Retina (tissue), 1 donor: ENCODE results near the gene TULP3.

Experiments used
- DNase-seq: peaks from one replicate; pipeline ENCODE4 v3.0.0-alpha.2; 2016

Gene TULP3

DNA sequence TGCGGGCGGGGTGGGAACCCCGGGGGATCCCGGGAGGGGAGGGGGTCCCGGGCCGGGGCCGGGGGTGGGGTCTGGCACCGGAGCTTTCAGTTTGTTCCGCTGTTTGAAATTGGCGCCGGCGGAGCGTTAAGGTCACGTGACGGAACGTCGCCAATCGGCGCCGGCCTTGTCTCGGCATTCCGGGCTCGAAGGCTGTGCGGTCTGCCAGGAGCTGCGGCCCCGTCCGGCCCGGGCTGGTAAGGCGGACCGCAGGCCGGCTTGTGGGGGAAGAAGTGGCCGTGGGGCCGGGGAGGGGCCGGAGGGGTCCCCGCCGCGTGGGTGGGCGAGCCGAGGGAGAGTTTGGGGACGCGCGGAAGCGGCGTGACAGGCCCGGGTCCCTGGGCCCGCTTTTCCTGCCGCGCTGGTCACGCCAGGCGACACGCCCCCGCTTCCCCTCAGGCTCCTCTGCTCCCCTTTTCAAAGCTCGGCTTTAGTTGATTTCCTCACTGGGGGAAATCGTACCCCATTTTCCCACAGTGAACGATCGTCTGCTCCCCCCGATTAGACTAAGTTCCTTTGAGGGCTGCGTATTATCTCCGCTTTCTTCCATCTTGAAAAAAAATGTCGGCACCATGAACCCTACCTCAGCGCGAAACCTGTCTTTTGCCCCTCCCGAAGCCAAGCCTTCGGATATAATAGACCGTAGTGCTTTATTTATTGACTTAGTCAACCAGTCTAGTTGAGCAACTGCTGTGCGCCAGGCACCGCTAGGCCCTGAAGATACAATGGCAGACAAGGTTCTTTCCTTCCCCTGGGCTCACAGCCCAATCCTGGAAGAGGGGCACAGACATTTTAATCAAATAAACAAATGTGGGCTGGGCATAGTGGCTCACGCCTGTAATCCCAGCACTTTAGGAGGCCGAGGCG lies 13.4 kb upstream of the TULP3 start, which contains the start of the genes FOXM1 and RHNO1:
TSS of gene FOXM1 (minus strand) at position 128 of the 906 bp plus-strand sequence. CDS start 2,696 bp downstream, outside the sequence.
TSS of gene RHNO1 (plus strand) at position 177 of the 906 bp plus-strand sequence. CDS start 8,144 bp downstream, outside the sequence.
- peak; percentile 91 for DNase-seq

DNA sequence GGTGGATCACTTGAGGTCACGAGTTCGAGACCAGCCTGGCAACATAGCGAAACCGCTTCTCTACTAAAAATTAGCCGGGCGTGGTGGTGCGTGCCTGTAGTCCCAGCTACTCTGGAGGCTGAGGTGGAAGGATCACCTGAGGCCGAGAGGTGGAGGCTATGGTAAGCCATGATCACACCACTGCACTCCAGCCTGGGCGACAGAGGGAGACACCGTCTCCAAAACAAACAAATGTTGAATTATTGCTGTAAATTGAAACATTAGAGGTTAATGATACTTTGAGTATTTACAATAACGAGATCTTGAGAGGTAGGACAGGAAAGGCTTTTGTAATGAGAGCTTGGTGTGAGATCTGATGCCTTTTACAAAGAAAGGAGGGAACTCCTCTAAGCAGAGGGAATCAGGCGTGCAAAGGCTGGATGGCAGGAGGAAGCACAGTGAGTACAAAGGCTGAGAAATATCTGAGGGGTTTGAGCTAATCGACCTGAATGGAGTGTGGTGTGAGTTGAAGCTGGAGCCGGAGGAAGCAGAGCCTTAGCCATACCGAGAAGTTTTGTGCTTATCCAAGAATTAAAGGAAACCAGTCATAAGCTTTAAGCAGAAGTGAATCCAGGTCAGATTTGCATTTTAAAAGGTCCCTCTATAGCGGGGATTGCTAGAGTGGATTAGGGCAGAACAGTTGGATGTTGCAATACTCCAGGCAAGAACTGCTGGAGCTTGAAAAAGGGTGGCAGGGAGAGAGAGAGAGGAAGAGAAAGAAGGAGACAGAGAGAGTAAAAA lies 12.5 kb upstream of the TULP3 start:
- peak; percentile 60 for DNase-seq

DNA sequence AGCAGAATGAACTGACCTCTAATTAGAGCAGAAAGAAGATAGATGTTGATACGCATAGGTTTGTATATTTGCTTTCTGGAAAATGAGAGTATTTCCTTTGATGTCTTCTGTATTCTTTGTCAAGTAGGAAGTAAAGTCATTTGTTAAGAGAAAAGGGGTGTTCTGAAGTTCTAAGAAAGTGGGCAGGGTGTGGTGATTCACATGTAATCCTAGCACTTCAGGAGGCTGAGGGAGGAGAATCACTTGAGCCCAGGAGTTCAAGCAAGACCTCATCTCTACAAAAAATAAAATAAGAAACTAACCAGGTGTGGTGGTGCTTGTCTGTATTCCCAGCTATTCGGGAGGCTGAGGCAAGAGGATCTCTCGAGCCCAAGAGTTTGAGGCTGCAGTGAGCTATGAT lies 10.8 kb upstream of the TULP3 start:
- DNase-seq: no peak

DNA sequence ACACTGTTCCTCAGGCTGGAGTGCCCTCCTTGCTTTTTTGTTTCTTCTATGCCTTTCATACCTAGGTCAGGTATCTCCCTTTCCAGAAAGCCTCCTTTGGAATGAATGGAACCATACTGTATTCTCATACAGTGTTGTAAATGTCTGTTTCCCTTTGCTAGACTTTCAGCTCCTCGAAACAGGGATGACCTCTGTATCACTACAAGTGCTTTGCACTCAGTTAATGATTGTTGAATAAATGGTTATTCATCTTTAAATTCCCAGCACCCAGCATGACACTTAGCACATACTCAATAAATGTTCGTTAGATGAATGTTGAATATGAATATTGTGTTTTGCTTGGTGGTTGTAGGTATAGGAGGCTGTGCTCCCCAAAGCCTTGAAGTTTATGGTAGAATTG lies 5.9 kb upstream of the TULP3 start:
- no peak for DNase-seq

DNA sequence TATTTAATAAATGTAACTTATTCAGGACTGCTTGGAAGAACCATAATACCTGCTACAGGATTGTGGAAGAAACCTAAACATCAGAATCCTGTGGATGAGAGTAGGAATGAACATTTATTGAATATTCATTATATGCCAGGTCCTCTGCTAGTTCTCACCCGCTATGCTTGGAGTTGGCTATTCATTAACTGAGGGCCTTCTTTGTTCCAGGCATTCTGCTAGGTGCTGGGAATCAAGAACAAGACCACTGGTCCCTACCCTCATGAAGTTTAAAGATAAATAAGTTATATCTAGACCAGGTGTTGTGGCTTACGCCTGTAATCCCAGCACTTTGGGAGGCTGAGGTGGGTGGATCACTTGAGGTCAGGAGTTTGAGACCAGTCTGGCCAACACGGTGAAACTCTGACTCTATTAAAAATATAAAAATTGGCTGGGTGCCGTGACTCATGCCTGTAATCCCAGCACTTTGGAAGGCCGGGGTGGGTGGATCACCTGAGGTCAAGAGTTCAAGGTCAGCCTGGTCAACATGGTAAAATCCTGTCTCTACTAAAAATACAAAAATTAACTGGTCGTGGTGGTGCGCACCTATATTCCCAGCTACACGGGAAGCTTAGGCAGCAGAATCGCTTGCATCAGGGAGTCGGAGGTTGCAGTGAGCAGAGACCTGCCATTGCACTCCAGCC lies 3.8 kb upstream of the TULP3 start:
- DNase-seq: no peak

DNA sequence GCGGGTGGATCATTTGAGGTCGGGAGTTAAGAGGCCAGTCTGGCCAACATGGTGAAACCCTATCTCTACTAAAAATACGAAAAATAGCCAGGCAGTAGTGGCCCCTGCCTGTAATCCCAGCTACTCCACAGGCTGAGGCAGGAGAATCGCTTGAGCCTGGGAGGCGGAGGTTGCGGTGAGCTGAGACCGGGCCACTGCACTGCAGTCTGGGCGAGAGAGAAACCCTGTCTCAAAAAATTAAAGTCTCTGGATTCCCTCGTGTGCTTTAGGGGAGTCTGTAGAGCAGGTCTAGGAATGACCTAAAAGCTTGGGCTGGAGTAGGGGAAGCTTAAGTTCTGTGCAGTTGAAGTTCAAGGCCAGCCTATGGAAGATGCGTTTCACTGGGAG lies 697 bp upstream of the TULP3 start:
- DNase-seq: no peak

DNA sequence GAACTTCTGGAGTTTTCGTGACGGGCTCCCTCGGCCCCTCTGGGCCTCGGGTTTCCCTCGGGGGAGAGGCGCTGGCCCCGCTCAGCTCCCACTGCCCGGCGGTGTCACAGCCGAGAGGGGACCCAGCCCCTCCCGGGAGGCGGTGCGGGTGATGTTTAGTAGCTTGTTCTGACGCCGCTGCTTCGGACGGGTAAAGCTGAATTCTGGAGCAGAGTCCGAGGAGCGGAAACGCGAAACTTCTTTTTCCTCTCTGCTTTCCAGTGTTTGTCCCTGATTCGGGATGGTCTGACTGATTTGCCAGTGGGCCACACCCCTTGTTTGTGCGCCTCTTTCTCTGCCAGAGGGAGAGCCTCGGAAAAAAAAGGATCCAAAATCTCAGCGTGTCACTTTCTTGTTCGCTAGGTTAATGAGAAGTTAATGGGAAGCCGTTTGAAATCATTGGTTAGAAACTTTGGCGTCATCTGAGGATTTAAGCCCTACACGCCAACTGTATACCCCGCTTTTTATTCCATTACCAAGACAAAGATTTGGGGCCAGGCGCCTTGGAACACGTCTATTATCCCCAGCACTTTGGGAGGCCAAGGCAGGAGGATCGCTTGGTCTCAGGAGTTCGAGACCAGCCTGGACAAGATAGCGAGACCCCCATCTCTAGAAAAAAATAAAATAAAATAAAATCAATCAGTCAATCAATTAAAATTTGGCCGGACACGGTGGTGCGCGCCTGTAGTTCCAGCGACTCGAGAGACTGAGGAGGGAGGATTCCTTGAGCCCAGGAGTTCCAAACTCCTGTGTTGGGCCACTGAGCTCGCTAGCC lies 756 bp downstream of the TULP3 start:
- no peak for DNase-seq

DNA sequence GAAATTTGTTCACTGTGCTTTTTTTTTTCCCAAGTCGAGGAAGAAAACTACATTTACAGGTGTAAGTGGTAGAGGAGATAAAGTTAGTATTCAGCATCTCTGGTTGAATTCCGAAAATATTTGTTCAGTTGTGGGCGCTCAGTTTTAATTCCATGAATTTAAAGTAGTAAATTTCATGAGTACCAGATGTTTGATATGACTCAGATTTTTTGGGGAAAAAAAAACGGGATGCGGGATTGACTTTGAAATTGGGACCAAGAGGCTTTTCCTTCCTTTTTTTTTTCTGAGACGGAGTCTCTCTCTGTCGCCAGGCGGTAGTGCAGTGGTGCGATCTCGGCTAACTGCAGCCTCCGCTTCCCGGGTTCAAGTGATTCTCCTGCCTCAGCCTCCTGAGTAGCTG lies 1.6 kb downstream of the TULP3 start:
- DNase-seq: no peak

DNA sequence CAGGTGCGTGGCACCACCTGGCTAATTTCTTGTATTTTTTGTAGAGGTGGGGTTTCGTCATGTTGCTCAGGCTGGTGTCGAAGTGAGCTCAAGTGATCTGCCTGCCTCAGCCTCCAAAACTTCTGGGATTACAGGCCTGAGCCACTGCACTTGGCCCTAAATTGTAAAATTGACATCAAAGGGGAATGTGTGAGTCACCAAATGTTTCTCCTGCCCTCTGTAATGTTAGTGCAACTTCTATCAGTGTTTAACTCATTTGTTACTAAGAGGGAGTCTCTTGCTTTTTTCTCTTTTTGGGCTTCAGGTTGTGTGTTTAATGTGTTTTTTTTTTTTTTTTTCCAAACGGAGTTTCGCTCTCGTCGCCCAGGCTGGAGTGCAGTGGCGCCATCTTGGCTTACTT lies 2.3 kb downstream of the TULP3 start:
- DNase-seq: no peak

DNA sequence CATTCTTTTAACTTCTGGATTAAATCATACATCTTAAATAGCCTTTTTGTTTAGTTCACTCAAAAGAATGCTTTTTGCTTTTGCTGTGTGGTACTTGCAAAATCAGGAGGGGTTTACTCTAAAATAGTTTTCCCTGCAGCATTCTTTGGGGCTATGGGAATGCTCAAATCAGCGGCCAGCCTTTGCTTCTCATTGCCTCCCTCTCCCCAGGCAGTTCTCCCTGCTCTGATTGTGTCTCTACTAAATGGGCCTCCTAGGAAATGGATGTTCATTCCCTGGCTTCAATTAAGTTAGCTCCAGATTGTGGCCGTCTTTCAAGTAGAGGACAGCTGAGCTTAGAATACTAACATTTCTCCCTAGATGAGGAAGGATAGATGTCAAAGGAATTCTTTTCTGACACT lies 4.4 kb downstream of the TULP3 start:
- no peak for DNase-seq

DNA sequence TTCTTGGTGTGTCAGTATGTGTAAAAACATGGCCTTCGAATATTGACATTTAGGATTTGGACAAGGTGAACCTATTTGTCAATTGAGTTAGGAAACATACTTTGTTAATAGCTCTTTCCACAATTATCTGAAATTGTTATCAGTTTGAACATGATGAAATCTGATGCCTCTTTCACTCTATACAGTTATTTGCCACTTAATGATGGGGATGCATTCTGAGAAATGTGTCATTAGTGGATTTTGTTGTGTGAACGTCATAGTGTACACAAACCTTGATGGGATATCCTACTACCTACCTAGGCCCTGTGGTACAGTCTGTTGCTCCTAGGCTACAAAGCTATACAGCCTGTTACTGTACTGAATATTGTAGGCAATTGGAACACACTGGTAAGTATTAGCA lies 4.8 kb downstream of the TULP3 start:
- DNase-seq: no peak

DNA sequence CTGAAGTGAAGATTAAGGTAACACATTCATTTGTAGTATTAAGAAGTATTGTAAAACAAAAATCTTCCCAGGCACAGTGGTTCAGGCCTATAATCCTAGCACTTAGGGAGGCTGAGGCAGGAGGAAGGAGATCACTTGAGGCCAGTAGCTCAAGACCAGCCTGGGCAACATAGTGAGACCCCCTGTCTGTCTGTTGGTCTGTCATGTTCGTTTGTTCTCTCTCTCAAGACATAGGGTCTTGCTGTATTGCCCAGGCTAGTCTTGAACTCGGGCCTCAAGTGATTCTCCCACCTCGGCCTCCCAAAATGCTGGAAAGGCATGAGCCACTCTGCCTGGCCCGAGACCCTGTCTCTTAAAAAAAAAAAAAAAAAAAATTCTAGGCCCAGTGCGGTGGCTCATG lies 6.7 kb downstream of the TULP3 start:
- DNase-seq: no peak

DNA sequence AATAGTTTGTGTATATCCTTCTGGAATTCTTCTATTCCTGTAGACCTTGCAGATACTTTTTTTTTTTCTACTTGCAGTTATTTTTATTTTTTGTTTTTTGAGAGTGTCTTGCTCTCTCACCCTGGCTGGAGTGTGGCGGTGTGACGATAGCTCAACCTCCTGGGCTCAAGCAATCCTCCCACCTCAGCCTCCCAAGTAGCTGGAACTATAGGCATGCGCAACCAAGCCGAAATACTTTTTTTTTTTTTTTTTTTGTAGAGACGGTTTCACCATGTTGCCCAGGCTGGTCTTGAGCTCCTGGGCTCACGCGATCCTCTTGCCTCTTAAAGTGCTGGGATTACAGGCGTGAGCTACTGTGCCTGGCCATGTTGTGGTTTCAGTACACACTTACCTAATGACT lies 10.0 kb downstream of the TULP3 start:
- no peak for DNase-seq

DNA sequence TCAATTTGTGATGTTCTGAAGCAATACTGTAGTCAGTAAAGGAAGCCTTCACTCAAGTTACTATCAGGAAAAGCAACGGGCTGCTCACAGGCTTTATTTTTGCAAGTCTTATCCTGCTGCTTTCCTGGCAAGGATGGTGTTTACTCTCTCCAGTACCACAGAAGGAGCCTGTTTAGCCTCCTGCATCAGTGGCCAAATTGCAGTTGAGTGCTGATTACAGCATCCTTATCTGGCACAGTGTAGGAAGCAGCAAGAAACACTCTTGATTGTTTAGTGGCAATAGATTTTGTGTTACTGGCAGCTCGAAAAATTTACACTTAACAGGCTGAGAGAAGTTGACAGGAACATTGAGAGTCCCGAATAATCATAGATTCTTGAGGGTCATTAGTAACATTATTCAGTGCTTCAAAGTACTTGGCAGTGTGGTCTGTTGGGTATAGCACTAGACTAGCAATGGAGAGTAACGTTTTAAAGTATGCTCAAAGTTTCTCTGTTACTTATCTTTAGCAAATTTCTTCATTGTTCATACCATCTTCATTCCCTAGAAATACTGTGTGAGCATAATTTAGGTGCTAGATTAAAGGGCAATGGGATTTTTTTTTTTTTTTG lies 11.7 kb downstream of the TULP3 start:
- no peak for DNase-seq

DNA sequence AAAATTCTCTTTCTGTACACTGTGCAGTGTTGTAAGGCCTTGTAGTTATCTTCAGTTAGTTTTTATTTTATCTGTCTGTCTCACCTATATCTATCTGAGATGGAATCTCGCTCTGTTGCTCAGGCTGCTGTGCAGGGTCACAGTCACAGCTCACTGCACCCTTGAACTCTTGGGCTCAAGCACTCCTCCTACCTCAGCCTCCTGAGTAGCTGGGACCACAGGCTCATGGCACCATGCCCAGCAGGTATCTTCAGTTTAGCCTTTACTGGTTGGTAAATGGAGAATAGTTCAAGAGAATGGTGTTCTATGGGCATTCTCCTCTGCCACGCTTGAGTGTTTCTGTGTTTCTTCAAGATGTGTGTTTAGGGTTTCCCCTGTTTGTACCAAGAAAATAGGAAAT lies 13.6 kb downstream of the TULP3 start:
- no peak for DNase-seq

DNA sequence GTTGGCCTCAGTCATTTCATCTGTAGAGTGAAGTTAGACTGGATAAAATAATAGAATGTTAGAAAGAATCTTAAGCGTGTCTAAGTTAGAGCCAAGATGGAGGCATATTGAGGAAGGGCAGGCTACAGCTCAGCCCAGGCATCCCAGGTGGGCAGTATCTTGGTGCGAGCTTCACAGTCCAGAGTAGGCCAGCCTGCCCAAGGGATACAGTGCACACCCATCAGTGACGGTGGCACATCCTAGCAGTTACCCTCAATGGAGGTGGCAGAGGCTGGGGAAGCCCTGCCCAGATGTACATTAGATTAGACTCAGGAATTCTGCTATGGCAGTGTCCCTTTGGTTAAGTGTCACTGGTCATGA lies 21.5 kb downstream of the TULP3 start:
- DNase-seq: no peak

DNA sequence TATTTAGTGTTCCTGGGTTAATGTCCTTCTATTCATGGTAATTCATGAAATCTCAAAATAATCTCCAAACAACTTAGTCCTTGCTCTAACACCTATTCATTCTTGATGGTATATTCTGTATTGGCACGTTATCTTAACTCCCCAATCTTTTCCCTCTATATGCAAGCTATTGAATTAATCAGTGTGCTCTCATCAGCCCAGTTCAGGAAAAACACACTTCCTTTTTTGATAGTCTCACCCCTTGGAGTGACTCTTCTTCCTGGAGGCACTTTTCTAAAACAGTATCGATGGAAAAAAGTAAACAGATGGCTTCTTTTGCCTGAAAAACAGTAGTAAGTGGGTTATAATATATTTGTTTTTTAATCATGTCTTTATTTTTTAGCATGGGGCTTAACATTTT lies 28.6 kb downstream of the TULP3 start:
- DNase-seq: no peak

DNA sequence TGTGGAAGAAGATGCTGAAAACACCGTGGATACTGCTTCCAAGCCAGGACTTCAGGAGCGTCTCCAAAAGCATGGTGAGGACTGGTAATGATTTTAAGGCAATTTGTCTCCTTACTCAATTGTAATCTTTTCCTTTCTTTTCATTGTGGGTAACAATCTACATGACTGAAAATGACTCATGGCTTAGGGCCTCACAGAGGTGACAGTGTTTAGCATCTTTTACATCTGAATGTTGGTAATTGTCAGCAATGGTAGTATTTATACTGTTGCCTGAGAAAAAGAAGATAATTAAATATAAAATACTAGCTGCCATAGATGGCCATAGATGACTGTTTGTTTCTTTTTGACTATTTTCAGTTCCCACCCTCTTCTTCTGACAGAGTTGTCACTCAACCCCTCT lies 31.6 kb downstream of the TULP3 start:
- no peak for DNase-seq

DNA sequence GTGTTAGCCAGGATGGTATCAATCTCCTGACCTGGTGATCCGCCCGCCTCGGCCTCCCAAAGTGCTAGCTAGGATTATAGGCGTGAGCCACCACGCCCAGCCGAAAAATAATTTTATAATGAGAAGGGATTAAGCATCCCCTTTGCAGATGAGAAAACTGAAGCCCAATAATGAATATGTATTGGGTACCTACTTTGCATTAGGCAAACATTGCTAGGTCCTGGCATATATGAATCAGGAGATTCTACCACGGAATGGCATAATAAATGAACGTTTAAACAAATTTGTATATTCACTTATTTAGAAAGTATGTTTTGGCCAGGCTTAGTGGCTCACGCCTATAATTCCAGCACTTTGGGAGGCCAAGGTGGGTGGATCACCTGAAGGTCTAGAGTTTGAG lies 32.4 kb downstream of the TULP3 start:
- no peak for DNase-seq

DNA sequence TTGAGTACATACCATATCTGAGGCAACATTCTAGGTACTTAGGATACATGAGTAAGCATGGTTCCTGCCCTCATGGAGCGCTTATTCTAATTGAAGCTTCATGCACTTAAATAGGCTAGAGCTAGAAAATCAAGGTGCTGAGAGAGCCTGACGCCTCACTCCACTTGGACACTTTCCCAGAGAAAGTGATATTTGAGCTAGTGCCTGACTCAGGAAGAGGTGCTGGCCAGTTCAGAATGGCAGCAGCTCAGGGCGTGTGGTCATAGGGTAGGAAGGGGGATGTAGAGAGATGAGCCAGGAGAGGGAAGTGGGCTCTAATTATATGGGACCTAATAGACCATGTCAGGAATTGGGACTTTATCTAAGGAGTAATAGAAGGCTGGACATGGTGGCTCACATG lies 33.3 kb downstream of the TULP3 start:
- DNase-seq: no peak

DNA sequence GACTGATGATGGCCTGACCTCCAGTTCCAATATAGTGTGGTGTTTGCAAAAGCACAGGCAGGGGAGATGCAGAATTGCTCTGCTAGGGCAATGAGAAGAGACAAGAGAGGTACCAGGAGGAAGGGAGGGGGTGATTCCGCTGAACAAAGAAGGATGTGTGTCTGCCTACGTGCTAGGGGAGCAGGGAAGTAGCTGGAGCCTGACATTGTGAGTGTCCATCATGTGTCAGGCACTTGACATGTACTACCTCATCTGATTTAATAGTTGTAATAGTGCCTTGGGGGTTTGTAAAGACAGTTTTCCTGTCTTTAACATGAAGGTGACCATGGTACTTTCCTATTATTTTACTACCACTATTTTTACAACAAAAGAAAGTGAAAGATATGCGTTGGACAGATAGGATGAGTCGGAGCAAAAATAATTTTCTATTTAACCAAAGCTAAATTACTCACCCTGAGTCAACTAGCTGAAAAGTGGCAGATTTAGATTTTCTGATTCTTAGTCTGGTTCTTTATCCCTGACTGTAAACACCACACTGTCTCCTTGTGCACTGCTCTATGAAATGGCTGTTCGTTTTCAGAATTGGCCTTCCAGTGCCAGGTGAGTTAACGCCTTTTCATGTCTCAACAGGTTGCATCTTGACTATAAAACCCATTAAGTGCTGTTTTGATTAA lies 34.8 kb downstream of the TULP3 start:
- DNase-seq: no peak

DNA sequence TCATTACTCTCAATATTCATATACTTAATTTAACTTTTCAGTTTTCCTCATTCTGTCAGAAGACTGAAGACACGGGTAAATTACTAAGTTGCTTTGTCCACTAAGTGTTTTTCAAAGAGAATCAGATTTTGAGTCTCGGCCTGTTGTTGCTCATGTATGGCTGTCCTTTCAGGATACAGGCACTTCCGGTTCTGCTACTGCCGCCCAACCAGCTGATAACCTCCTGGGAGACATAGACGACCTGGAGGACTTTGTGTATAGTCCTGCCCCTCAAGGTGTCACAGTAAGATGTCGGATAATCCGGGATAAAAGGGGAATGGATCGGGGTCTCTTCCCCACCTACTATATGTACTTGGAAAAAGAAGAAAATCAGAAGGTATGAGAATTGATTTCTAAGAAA lies 40.2 kb downstream of the TULP3 start:
- DNase-seq: no peak
